HEK293T (cell line): ENCODE measurements around the gene LRMDA.

Experiments used
- ARNT ChIP-seq: fragments of 450-650 bp; IDR thresholded peaks from 2 replicates; pipeline ENCODE4 v1.6.1; 2017; ENCODE audit warnings: mild to moderate bottlenecking
- BHLHE40 ChIP-seq: fragments of 450-650 bp; IDR thresholded peaks from 2 replicates; pipeline ENCODE4 v1.6.1; 2016; ENCODE audit warnings: mild to moderate bottlenecking, moderate library complexity, borderline replicate concordance
- FOXA1 ChIP-seq: fragments of 450-650 bp; IDR thresholded peaks from 2 replicates; pipeline ENCODE4 v1.6.1; 2016; ENCODE audit warnings: mild to moderate bottlenecking
- LEF1 ChIP-seq: fragments of 450-650 bp; IDR thresholded peaks from 2 replicates; pipeline ENCODE4 v1.6.1; 2017; ENCODE audit warnings: mild to moderate bottlenecking, borderline replicate concordance
- NFRKB ChIP-seq: fragments of 450-650 bp; IDR thresholded peaks from 2 replicates; pipeline ENCODE4 v1.6.1; 2016; ENCODE audit warnings: mild to moderate bottlenecking, moderate library complexity
- SP1 ChIP-seq: fragments of 450-650 bp; IDR thresholded peaks from 2 replicates; pipeline ENCODE4 v1.6.1; 2017
- TF ChIP-seq, protein P1 (sequence below): fragments of 450-650 bp; IDR thresholded peaks from 2 replicates; pipeline ENCODE4 v1.6.1; 2016

GRCh38 chr10:75640381-75640780 is 209.0 kb downstream of the LRMDA start:
- TF ChIP-seq FOXA1, result no peak
- TF ChIP-seq, protein P1, sequence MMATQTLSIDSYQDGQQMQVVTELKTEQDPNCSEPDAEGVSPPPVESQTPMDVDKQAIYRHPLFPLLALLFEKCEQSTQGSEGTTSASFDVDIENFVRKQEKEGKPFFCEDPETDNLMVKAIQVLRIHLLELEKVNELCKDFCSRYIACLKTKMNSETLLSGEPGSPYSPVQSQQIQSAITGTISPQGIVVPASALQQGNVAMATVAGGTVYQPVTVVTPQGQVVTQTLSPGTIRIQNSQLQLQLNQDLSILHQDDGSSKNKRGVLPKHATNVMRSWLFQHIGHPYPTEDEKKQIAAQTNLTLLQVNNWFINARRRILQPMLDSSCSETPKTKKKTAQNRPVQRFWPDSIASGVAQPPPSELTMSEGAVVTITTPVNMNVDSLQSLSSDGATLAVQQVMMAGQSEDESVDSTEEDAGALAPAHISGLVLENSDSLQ, result no peak
- TF ChIP-seq LEF1, result no peak
- TF ChIP-seq BHLHE40, result no peak
- TF ChIP-seq NFRKB, result no peak
- TF ChIP-seq ARNT, result no peak
- no peak for TF ChIP-seq SP1
